Fibroblast of the conjunctiva (primary cell): ENCODE results near the gene PCSK2.

Experiments used
- DNase-seq: peaks from one replicate; pipeline ENCODE4 v3.0.0-alpha.2; 2010; ENCODE audit warnings: low read depth

Gene PCSK2

DNA sequence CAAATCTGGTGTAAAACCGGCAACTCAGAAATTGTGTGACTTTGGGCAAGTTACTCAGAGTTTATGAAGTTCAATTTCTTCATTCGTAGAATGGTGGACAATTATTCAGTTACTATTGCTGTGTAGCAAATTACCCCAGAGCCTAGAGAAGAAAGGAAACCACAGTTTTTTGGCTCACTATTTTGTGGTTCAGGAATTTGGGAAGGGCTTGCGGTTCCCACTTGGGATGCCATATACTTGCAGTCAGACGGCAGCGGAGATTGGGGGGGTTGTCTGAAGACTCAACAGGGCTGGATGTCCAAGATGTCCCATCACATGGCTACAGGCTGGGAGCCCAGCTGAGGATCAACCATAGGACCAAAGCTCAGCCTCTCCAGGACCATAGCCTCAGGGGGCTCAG is 108.1 kb downstream of the PCSK2 start:
- no peak for DNase-seq

DNA sequence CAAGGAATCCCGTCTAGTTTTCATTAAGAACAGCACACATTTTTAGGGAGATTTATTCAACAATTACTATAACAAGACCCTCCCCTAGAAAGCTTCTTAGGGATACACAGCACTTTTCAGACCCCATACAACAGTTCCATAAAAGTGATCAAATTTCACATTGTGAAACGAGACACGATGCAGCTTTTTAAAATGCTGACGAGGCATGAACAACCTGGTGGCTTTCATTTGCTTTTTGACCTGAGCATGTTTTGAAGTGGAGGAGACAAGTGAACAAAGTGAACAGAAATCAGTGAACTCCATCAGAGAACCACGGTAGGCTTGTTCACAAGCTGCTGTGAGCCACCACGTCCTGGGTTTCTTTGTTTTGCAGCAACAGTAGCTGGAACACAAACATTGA is 112.2 kb downstream of the PCSK2 start:
- no peak for DNase-seq

DNA sequence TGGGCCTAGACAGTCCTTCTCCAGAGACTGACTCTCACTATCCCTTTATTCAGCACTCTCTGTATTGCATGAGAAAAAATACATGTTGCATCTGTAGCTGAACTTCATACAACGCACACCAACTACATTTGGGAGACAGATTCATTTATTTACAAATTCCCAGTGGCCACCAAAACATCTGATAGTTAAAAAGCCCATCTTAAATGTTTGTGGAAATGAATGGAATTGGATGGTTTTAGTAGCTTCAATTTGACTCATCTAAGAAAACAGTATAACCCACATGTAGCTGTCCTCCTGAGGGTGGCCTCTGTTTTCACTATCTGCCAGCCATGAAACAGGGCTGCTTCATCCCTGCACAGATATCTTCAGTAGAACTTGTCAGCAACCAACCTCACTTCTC is 116.3 kb downstream of the PCSK2 start:
- DNase-seq: no peak

DNA sequence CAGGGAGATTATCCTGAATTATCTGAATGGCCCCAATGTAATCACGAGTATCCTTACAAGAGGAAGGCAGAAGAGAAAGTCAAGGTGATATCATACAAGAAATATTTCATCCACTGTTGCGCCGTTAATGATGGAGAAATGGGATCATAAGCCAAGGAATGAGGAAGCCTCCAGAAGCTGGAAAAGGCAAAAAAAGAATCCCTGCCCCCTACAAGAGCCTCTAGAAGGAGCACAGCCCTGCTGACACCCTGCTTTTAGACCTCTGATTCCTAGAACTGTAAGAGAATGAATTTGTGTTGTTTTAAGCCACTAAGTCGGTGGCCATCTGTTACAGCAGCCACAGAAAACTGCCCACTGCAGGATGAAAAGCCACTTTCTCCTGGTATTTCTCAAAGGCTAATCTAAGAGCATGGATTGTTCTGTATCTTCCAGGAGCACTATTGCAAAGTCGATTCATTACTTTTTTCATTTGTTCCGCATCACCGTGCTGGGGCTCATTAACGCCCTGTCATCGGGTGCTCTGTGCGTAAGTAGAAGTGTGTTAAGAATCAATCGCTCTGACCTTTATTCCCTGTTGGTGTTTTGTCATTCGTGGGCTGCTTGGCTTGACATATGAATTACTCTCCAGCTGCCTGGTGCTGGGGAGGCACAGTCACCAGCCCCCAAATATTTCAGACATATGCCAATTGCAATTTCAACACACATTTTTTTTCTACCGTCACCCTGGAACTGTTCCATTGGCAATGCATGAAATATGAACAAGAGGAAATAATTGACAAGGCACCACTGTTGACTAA is 117.0 kb downstream of the PCSK2 start:
- DNase-seq: peak; percentile 51

DNA sequence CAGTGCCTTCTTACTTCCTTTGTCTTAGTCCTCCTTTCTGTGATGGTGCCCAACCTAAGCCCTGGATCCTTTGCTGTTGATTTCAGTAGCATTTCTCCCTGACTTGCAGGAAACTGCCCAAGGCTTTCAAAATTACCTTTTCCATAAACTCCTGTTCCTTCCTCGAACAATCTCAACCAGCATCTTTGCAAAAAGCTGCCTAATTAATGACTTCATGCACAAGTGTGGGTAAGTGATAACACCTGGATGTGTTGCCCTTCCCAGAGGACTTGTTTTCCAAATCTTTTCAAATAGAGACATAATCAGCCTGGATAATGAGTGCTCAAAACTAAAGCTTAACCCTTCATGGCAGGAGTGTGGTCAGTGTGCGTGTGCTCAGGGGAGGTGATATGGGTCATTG is 118.0 kb downstream of the PCSK2 start:
- no peak for DNase-seq

DNA sequence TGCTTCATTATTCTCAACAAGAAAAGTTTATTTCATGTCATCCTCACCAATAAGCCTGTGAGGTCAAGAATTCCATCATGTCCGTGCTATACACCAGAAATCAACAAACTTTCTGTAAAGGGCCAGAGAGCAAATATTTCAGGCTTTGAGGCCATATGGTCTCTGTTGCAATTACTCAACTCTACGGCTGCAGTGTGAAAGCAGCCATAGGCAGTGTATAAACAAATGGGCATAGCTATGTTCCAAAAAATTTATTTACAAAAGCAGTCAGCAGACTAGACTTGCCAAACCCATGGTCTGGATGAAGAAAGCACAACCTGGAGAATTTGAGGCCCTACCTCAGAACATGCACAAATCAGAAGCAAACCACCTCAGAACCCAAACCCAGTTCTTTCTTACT is 118.5 kb downstream of the PCSK2 start:
- peak; percentile 18 for DNase-seq

DNA sequence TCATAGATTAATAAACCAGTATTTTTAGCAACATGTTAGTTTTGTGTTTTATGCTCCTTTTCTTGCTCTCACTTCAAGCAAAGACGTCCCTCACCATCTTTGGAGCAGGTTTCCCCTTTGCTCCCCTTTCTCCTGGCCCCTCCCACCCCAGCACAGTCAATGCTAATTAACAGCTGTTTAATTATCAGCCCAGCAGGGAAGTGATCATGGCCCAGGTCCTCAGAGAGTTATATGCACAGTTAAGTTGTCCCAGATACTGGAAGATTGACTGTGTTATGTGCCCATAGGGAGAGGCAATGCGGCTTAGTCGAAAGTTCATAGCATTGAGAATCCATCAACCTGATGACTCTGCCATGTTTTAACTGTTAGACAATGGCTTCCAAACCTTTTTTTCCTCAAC is 123.5 kb downstream of the PCSK2 start:
- no peak for DNase-seq

DNA sequence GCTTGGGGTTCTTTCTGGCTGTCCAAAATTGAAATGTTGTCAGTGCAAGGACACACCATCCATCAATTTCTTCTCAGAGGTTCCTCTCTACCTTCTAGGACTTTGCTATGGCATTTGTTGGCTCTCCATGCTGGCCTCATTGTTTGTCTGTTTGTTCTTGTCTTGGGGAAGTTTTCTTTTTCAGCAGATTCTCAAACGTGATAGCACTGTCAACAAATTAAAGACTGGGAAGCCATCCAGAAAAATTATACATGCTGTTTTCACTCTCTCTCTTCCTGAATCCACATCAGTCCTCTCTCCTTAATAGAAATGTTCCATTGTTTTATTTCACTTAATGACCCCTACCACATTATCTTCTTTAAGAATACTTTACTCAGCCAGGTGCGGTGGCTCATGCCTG is 130.4 kb downstream of the PCSK2 start:
- DNase-seq: no peak

DNA sequence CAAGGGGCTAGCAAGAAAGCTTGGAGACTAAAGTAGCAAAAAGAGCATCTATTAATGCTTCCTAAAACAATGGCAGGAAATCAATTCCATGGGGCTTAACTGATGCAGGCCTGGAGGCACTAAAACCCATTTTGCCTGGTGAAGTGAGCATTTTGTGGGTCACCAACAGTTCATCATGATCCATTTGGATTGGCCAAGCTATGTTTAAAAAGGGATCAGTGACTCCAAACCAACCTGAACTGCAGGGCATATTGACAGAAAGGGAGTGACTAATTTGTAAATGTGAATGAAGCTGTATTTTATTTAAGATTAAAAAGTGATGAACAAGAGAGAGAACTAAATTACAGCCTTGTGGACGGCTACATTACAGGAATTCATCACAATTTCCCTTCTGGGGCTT is 132.0 kb downstream of the PCSK2 start:
- DNase-seq: no peak

DNA sequence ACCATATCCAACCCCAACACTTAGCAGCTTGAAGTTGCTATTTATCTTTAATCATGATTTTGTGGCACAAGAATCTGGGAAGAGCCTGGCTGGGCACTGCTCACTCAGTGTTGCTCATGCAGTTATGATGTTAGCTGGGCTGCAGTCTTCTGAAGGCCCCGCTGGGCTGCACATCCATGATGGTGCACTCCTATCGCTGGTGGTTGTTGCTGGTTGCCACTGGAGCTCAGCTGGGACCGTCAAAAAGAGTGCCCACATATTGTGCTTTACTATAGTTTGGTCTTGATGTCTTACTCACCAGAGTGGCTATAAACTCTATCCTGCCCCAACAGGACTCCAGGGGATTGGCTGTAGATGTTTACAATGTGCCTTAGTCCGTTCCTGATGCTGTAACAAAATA is 137.8 kb downstream of the PCSK2 start:
- DNase-seq: no peak

DNA sequence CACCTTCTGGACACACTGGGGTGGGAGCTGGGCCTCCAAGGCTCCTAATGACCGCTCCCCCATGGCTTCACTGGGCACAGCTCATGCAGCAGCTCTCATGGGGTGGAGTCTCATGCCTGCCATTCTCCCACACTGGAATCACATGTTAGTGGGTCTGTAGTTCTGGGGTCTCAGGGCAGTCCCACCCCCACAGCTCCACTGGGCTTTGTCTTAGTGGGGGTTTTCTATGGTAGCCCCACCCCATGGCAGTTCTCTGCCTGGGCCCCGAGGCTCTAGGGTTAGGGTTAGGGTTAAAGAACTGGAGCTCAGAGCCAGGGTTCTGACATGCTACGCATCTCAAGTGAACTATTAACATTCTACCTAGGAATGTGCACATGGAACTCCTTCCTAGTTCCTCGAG is 139.0 kb downstream of the PCSK2 start:
- no peak for DNase-seq

DNA sequence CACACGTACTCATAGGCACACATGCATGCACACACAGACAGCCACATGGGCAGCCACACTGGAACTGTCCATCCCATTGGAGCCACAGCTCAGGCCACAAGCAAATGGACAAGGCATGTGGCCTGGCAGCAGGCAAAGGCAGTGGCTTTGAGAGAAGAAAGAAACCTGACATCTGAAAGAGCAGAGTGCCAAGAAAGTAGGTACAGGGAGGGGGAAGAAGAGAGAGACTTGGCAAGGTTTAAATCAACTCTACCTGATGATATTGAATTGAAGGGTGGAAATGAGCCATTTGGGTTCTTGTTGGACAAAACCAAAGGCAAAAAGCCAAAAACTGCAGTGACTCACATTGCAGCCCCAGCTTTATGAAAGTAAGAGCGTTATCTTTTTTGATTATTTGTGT is 142.7 kb downstream of the PCSK2 start:
- no peak for DNase-seq

DNA sequence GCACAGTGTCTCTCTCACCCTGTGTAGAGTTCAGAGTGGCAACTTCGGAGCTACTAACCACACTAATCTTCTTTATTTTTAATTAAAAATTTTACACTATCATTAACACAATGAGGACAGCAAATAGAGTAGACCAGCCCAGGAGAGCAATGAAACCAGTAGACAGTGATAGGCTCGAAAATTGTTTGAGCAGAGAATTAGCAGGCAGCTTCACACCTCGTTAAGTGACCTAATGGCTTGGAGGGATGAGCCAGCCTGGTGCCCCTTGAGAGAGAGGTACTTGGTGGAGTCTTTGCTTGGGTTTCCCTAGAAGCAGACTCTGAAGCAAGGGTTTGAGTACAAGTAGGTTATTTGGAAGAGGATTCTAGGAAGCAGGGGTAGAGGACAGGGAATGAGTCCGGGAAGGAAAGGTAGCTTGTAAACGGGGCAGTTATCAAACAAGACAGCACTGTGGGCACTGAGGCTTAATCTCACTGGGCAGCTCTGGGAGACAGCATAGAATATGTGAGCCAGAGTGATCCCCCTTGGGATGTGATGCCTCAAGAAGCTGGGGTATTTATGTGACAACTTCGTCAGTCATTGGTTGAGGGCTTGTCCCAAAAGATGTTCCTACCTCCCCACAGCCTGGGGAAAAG is 146.1 kb downstream of the PCSK2 start:
- no peak for DNase-seq

DNA sequence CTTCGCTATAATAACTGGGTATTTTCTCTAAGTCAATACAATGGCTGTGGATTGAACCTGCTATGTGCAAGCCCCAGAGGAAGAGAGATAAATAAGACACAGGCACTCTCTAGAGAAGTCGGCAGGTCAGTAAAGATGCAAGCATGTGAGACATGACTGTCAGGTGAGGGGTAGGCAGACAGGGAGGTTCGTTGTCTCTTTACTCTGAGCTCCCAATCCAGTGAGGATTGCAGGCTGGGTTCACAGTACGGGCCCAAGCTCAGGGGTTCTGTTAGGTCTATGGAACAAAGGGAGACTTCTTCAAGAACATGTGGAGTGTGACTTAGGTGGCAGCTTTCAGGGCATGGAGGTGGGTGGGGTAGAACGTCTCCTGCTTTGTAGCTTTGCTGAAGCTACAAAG is 147.2 kb downstream of the PCSK2 start:
- DNase-seq: no peak

DNA sequence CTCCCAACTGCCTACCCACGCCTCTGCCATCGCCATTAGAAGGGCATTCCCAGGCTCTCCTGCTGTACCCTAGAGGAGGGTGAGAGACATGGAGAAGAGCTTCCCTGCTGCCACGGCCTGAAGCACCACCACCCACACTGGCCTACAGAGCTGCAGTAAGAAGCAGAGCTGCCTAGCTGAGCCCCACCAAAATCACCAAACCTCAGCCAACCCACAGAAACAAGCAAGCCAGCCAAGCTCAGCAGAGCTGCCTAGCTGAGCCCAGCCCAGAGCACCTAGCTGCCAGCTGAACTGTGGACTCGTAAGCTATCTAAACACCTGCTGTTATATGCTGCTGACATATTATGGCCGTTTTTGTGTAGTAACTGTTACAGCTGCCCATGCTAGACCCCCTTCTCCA is 149.2 kb downstream of the PCSK2 start:
- DNase-seq: no peak

DNA sequence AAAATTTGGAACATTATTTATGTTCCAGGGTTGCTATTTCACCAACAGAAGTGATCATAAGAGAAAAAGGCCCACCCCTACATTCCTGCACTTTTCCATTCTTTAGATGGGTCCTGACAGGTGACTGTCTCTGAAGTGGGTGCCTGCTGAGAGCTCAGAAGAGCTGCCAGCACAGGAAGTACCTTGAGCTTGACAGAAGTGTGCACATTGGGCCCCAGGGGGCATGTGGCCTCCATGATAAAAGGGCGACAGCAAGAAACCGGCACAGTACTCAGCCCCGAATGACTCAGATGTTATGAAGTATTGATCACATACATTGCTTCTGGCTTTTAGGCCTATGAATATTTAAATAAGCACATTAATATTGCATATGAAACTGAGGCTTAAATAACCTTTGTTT is 150.4 kb downstream of the PCSK2 start:
- DNase-seq: no peak

DNA sequence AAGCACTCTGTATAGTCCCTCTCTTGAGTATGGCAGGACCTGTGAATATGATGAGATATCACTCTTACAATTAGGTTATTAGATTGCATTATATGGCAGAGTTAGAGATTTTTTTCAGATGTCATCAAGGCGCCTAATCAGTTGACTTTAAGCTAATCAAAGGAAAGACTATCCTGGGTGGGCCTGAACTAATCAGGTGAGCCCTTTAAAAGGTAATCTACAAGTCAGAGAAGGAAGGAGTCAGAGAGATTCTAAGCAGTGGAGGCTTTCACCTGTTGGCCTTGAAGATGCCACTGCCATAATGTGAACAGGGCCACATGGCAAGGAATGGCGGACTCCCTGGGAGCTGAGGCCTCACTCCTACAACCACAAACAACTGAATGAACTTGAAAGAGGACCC is 152.8 kb downstream of the PCSK2 start:
- no peak for DNase-seq

DNA sequence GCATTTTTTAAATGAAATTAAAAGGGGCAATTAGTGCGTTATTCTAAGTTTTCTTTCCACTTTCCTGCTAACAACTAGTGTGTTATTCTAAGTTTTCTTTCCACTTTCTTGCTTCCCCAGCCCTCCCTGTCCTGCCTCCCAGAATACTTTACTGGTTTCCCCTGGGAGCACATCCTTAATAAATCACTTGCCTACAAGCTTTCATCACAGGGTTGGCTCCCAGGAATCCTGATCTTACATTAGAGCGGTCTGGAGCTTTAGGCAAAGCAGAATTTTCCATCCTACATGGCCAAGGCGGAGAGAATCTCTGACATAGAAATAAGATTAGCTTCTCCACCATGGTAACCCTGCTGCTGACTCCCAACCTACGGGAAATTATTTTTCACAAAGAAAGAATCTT is 154.0 kb downstream of the PCSK2 start:
- no peak for DNase-seq

DNA sequence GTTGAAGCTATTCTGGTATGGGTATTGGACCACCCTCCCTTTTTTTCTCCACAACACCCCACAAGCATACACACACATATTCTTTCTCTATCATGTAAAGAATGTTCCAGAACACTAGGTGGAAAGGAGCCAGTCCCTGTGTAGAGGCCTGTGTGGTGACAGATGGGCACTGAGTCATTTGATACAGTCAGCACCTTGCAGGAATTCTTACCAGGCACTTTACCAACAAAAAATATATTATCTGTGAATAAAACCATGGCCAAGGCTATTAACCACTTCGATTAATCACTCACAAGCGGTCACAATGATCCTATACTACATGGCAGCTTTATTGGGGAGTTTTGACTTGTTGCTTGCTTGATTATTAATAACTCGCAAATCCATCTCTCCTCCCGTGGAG is 154.9 kb downstream of the PCSK2 start:
- DNase-seq: no peak

DNA sequence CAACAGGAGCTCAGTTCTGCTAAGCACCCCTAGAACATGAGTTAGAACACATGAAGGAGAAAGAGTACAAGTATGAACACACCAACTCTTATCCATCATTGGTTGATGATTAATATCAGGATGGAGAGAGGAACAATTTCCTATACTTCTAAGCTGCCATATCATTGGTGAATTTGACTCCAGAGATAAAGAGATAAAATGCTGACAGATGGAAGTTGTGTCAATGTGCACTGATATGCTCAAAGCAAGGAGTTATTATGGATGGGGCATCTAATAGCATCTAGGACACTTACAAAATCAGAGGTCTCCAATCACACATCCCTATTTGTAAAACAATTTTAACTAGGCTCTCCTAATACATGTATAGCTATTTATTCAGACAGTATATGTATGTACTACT is 159.0 kb downstream of the PCSK2 start:
- no peak for DNase-seq

DNA sequence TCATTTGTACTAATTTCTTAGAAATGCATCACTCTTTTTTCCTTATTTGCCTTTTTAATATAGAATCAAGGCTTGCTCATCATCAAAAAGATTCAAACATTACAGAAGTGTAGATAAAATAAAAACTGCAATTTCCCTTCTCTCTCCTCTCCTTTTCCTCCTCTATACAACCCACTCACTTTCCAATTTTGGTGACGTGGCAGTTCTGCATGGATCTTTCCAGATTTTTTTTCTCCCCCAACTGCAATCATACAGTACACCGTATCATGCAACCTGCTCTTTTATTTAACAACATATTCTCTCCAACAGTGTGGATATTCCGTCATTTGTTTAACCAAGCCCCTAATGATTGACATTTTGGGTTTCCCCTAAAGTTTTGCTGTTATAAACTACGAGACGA is 163.8 kb downstream of the PCSK2 start:
- no peak for DNase-seq

DNA sequence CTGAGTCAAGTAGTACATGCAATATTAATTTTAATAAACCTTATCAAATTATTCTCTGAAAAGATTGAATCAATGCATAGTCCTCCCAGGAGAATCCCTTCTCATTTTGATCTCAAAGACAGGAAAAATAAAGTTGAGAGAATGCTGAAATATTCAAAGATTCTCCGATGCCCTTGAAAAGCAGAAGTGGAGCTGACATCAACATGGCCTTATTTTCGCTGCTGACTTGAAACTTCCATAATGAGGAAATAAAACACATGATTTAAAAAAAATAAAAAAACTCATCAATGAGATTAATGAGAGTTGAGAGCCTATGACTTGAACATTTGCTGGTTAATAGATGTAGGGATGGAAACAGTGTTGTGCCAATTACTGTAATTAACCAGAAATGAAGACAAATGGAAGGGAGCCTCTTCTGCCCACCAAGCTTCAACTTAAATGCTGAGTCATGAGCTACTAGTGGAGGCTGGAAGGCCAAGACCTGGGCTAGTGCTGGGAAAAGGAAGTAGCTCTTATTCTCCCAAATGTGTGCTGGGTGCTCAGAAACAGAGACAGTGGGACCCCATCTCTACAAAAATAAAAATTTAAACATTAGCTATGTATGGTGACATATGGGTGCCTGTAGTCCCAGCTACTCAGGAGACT is 164.4 kb downstream of the PCSK2 start:
- no peak for DNase-seq

DNA sequence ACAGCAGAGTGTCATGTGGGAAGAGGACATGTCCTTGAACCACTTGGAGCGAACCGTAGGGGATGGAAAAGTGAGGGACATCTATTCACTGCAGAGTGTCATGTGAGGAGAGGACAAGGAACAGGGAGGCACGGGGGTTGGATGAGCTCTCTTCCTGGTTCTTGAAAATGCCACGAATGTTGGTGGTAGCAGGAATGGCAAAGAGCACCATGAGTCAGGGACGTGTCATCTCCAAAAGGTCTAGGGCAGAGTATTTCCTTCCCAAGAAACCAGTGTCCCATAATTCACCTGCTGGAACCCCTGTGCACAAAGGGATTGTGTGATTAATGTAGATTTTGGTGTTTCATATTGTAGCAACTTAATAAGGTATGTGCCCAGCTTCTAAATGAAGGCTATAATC is 167.6 kb downstream of the PCSK2 start:
- no peak for DNase-seq

DNA sequence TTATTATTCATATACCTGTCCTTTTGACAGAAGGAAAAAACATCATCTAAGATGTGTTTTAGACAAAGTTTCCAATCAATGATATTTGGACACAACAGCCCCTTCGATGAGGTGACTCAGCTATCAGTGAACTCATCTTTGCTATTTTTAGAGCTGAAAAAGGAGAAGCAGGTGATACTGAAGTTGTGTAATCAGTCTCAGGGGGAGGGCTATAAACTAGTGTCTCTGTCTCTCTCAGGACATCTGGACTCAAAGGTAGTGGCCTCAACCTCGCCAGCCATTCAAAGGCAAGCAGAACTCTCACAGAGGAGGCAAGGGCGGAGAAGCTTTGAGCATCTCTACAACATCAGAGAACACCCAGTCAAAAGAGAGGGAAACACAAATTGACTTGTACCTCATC is 168.9 kb downstream of the PCSK2 start:
- no peak for DNase-seq
